Bronchial epithelial cell (primary cell): ENCODE measurements around the gene KRT25. TPM values are rescaled to one million over a fixed set of nuclear protein-coding genes. Genes with fewer than 3 reads are reported as not detected.
A peak's percentile ranks its signal among the peaks of the same experiment; 100 is the strongest.

Experiments
- DNase-seq: peaks from one replicate; pipeline ENCODE4 v3.0.0-alpha.2; 2010; ENCODE audit warnings: low read depth
- FAIRE-seq: peaks from 2 replicates; lab custom pipeline; 2011; peaks lifted over from hg19 to GRCh38; lab: Jason Lieb, UNC
- H3K27me3 ChIP-seq: 2 replicates; pipeline ENCODE4 v1.5.1; 2011; ENCODE audit warnings: low read length; ENCODE audit not compliant: control insufficient read depth, insufficient read depth
- H3K36me3 ChIP-seq: 2 replicates; pipeline ENCODE4 v1.5.1; 2011; ENCODE audit warnings: low read length; ENCODE audit not compliant: control insufficient read depth, insufficient read depth
- H3K4me3 ChIP-seq: 2 replicates; pipeline ENCODE4 v1.5.1; 2011; ENCODE audit warnings: mild to moderate bottlenecking, low read depth, low read length, control low read depth
- CTCF ChIP-seq: IDR thresholded peaks from 2 replicates; pipeline ENCODE4 v1.5.1; 2011; ENCODE audit warnings: mild to moderate bottlenecking, moderate library complexity, low read length, control low read depth, inconsistent platforms; ENCODE audit not compliant: insufficient read depth, severe bottlenecking
- total RNA-seq: library from RNA; depleted of rRNA; stranded (reverse); fragments of >200 nt; gene quantifications from 2 replicates; pipeline ENCODE4 v1.2.1, GENCODE V29; 2014

The KRT25 gene
- total RNA-seq, 1 donor from 2014 or later: not detected

GRCh38 chr17:40795019-40795667, 40.0 kb upstream of the KRT25 start:
- peak; percentile 50 for FAIRE-seq
- Histone ChIP-seq H3K27me3 (peaks cover 10% of the 10 kb centered on the region), H3K36me3 (no peaks in the 10 kb centered on the region), H3K4me3 (no peak overlapping the region)
- no peak for DNase-seq
- TF ChIP-seq CTCF: no peak

- H3K27me3 ChIP-seq: peaks cover 10% of the 10 kb centered on the region
- FAIRE-seq: no peak
- DNase-seq: no peak
Measured at GRCh38 chr17:40794466-40794865, 39.3 kb upstream of the KRT25 start.

GRCh38 chr17:40793832-40794231, 38.7 kb upstream of the KRT25 start:
- DNase-seq (no peak), FAIRE-seq (no peak)
- Histone ChIP-seq H3K4me3 (no peak overlapping the region), H3K36me3 (no peaks in the 10 kb centered on the region), H3K27me3 (peaks cover 10% of the 10 kb centered on the region)
- no peak for TF ChIP-seq CTCF

More at GRCh38 chr17:40794466-40794865, 39.3 kb upstream of the KRT25 start:
- Histone ChIP-seq H3K36me3 (no peaks in the 10 kb centered on the region), H3K4me3 (no peak overlapping the region)
- no peak for TF ChIP-seq CTCF

- peak; percentile 69 for TF ChIP-seq CTCF
- FAIRE-seq: no peak
- Histone ChIP-seq H3K36me3 (no peaks in the 10 kb centered on the region), H3K27me3 (peaks cover 10% of the 10 kb centered on the region), H3K4me3 (no peak overlapping the region)
- DNase-seq: peak; percentile 58
Measured at GRCh38 chr17:40791787-40792436, 36.8 kb upstream of the KRT25 start.

GRCh38 chr17:40791111-40791510, 36.0 kb upstream of the KRT25 start:
- Histone ChIP-seq H3K27me3 (peaks cover 9% of the 10 kb centered on the region), H3K4me3 (no peak overlapping the region), H3K36me3 (no peaks in the 10 kb centered on the region)
- no peak for FAIRE-seq
- no peak for TF ChIP-seq CTCF
- no peak for DNase-seq
